GM10248 (cell line): ENCODE data around the gene TMEM52.

Experiments used
- CTCF ChIA-PET: fragments of 300-600 bp; sonication (Branson Sonifier 250); formaldehyde crosslinking; extraction: SDS; loops from one replicate; lab custom pipeline; 2021; ENCODE audit warnings: antibody characterized with exemption; lab: Yijun Ruan, JAX
- POLR2A ChIA-PET: fragments of 350-650 bp; sonication (Branson Sonifier 250); formaldehyde crosslinking; extraction: SDS; loops from one replicate; lab custom pipeline; 2020; ENCODE audit warnings: antibody characterized with exemption; lab: Yijun Ruan, JAX
- DNase-seq: peaks from one replicate; pipeline ENCODE4 v3.0.0; 2012; ENCODE audit errors: extremely low spot score
- CTCF ChIP-seq: IDR thresholded peaks from 2 replicates; pipeline ENCODE4 v1.5.1; 2012; ENCODE audit warnings: mild to moderate bottlenecking, low read depth; ENCODE audit errors: extremely low read depth, missing control alignments, control extremely low read depth

The TMEM52 gene

GRCh38 chr1:1929102-1929638 is 10.1 kb upstream of the TMEM52 start:
- ChIA-PET POLR2A (no interaction called here), CTCF (interaction anchor here (1.1 kb wide), 1 partner anchor 15 kb away, joined by 4 read pairs; no protein-coding TSS in a partner anchor)
- no peak for TF ChIP-seq CTCF
- DNase-seq, result no peak

- no peak for TF ChIP-seq CTCF
- no peak for DNase-seq
- ChIA-PET CTCF (no interaction called here), POLR2A (no interaction called here)
These were observed 9.4 kb upstream of the TMEM52 start for GRCh38 chr1:1928231-1929101.

- ChIA-PET CTCF (no interaction called here), POLR2A (no interaction called here)
- TF ChIP-seq CTCF, result no peak
- DNase-seq, result no peak
These were observed 8.7 kb upstream of the TMEM52 start for GRCh38 chr1:1927751-1928150.

GRCh38 chr1:1926886-1927660 is 8.0 kb upstream of the TMEM52 start:
- ChIA-PET CTCF (no interaction called here), POLR2A (no interaction called here)

GRCh38 chr1:1926346-1926811 is 7.3 kb upstream of the TMEM52 start:
- CTCF ChIA-PET, result no interaction called here
- no peak for DNase-seq
- POLR2A ChIA-PET, result no interaction called here
- TF ChIP-seq CTCF, result no peak

More at GRCh38 chr1:1926886-1927660, 8.0 kb upstream of the TMEM52 start:
- DNase-seq, result no peak
- TF ChIP-seq CTCF, result no peak
